HCT116 (cell line): ENCODE measurements around the gene GLRA3. TPM values are rescaled to one million over a fixed set of nuclear protein-coding genes. Genes with fewer than 3 reads are reported as not detected.

ENCODE experiments used
- ATAC-seq: fragments of 200-7000 bp; cut with Tn5 transposase; 2 replicates; pipeline ENCODE4 v1.9.1; 2020; ENCODE audit warnings: mild to moderate bottlenecking, moderate library complexity
- BruUV-seq: library from RNA; stranded (reverse); fragments of 400-500 nt; replicated peaks from 2 replicates; lab custom pipeline; 2021; lab: Mats Ljungman, UMichigan
- CTCF ChIA-PET: fragments of 300-600 bp; sonication (Branson Sonifier 250); formaldehyde crosslinking; loops from one replicate; lab custom pipeline; 2021; ENCODE audit warnings: antibody characterized with exemption; lab: Charles Lee
- POLR2A ChIA-PET: fragments of 300-600, 350-600 bp; sonication (Branson Sonifier 250); formaldehyde crosslinking; loops from one replicate; lab custom pipeline; 2021; ENCODE audit warnings: antibody characterized with exemption; lab: Charles Lee
- RAD21 ChIA-PET, 2 experiments: fragments of 300-600 bp; sonication (Branson Sonifier 250); formaldehyde crosslinking; loops; one replicate each; lab custom pipeline; 2023; ENCODE audit warnings: low total read pairs in 2 of 2; ENCODE audit not compliant: uncharacterized antibody in 2 of 2, unreplicated experiment in 2 of 2, low non-redundant PET in 1 of 2; lab: Charles Lee
- DNase-seq: peaks from one replicate; pipeline ENCODE4 v3.0.0-alpha.2; 2010; ENCODE audit warnings: low read depth, low spot score
- H2AFZ ChIP-seq: fragments of 200-600 bp; shearing (Covaris generic), sonication (generic); 2 replicates; pipeline ENCODE4 v1.6.1; 2017; ENCODE audit warnings: low read depth, mixed run types, mixed read lengths, antibody characterized with exemption, low read length; ENCODE audit not compliant: poor library complexity, severe bottlenecking
- H3K27ac ChIP-seq: 2 replicates; pipeline ENCODE4 v1.5.1; 2012; ENCODE audit warnings: low read depth, low read length
- H3K27me3 ChIP-seq: fragments of 200-600 bp; sonication (generic); 2 replicates; pipeline ENCODE4 v1.6.1; 2016; ENCODE audit warnings: mixed run types, low read length, mixed read lengths; ENCODE audit not compliant: insufficient read depth
- H3K36me3 ChIP-seq, 2 experiments: fragments of 200-500 bp in 1 of 2; fragments of 200-600 bp in 1 of 2; sonication (Bioruptor generic) in 1 of 2; sonication (generic) in 1 of 2; 2 replicates each; pipeline versions ENCODE4 v1.5.1 to v1.6.1; 2014 to 2016; ENCODE audit warnings: low read length in 2 of 2, inconsistent platforms in 1 of 2, mixed read lengths in 1 of 2, mixed run types in 1 of 2; ENCODE audit not compliant: insufficient read depth in 2 of 2, control insufficient read depth in 1 of 2
- H3K4me1 ChIP-seq, 2 experiments: fragments of 200-600 bp in 1 of 2; sonication (generic) in 1 of 2; 2 replicates each; pipeline versions ENCODE4 v1.5.1 to v1.6.1; 2012 to 2017; ENCODE audit warnings: low read length in 2 of 2, inconsistent platforms in 1 of 2, mild to moderate bottlenecking in 1 of 2, mixed read lengths in 1 of 2, mixed run types in 1 of 2, moderate library complexity in 1 of 2; ENCODE audit not compliant: insufficient read depth in 2 of 2, control insufficient read depth in 1 of 2
- H3K4me2 ChIP-seq: fragments of 200-600 bp; sonication (generic); 2 replicates; pipeline ENCODE4 v1.6.1; 2017; ENCODE audit warnings: mixed run types, low read length, mixed read lengths
- H3K4me3 ChIP-seq, 2 experiments: fragments of 200-600 bp in 1 of 2; sonication (generic) in 1 of 2; replicated peaks in 1 of 2; 2 replicates each; pipeline ENCODE4 v1.5.1; 2011 to 2016; ENCODE audit warnings: low read length in 2 of 2, control low read depth in 1 of 2, low read depth in 1 of 2, mild to moderate bottlenecking in 1 of 2, mixed read lengths in 1 of 2, mixed run types in 1 of 2
- H3K79me2 ChIP-seq: fragments of 200-600 bp; sonication (generic); 2 replicates; pipeline ENCODE4 v1.6.1; 2017; ENCODE audit warnings: mild to moderate bottlenecking, mixed run types, low read length, moderate library complexity, mixed read lengths; ENCODE audit not compliant: insufficient read depth
- H3K9ac ChIP-seq: fragments of 200-600 bp; sonication (generic); 2 replicates; pipeline ENCODE4 v1.6.1; 2016; ENCODE audit warnings: low read length, mixed read lengths
- H3K9me2 ChIP-seq: fragments of 200-600 bp; sonication (generic), shearing (Covaris generic); 2 replicates; pipeline ENCODE4 v1.6.1; 2017; ENCODE audit warnings: mixed run types, mild to moderate bottlenecking, moderate library complexity; ENCODE audit not compliant: insufficient read depth
- H3K9me3 ChIP-seq, 2 experiments: fragments of 200-500 bp in 1 of 2; fragments of 200-600 bp in 1 of 2; sonication (Bioruptor generic) in 1 of 2; sonication (generic) in 1 of 2; 2 replicates each; pipeline ENCODE4 v1.6.1; 2014 to 2017; ENCODE audit warnings: low read length in 2 of 2, mixed read lengths in 2 of 2, inconsistent platforms in 1 of 2, low read depth in 1 of 2, mild to moderate bottlenecking in 1 of 2, mixed run types in 1 of 2, moderate library complexity in 1 of 2; ENCODE audit not compliant: control insufficient read depth in 1 of 2, insufficient read depth in 1 of 2
- H4K20me1 ChIP-seq: fragments of 200-600 bp; sonication (generic), shearing (Covaris generic); 2 replicates; pipeline ENCODE4 v1.6.1; 2017; ENCODE audit warnings: mixed run types, mild to moderate bottlenecking, moderate library complexity; ENCODE audit not compliant: insufficient read depth
- CEBPB ChIP-seq: IDR thresholded peaks from 2 replicates; pipeline ENCODE4 v1.6.1; 2012; ENCODE audit warnings: low read depth
- ELF1 ChIP-seq: IDR thresholded peaks from 2 replicates; pipeline ENCODE4 v1.6.1; 2012; ENCODE audit warnings: low read depth, borderline replicate concordance
- EZH2phosphoT487 ChIP-seq: fragments of 200-600 bp; IDR thresholded peaks from 2 replicates; pipeline ENCODE4 v1.6.1; 2018; ENCODE audit warnings: antibody characterized with exemption, borderline replicate concordance
- POLR2A ChIP-seq: IDR thresholded peaks from 2 replicates; pipeline ENCODE4 v1.7.0; 2011; ENCODE audit warnings: borderline replicate concordance; ENCODE audit not compliant: insufficient read depth, insufficient read length; ENCODE audit errors: extremely low read depth
- POLR2AphosphoS5 ChIP-seq: IDR thresholded peaks from 2 replicates; pipeline ENCODE4 v1.6.1; 2011; ENCODE audit warnings: mild to moderate bottlenecking, low read depth, low read length, moderate library complexity
- SRF ChIP-seq: IDR thresholded peaks from 2 replicates; pipeline ENCODE4 v1.6.1; 2012; ENCODE audit warnings: low read depth
- ZNF274 ChIP-seq: fragments of 200-500 bp; sonication (Bioruptor generic); IDR thresholded peaks from 2 replicates; pipeline ENCODE4 v1.6.1; 2014; ENCODE audit warnings: mild to moderate bottlenecking, low read depth, low read length, inconsistent platforms
- intact Hi-C: fragments of 100-400 bp; cut with micrococcal nuclease; formaldehyde crosslinking; loops from 2 replicates; pipeline ENCODE4 v1.10.0; 2022
- total RNA-seq: library from RNA; stranded (reverse); gene quantifications from one replicate; pipeline ENCODE4 v1.2.1, GENCODE V29; 2021; ENCODE audit not compliant: unreplicated experiment
- TF ChIP-seq, protein P1 (sequence below), 3 experiments: fragments of 200-600 bp in 1 of 3; sonication (generic) in 1 of 3; IDR thresholded peaks in 2 of 3; conservative IDR thresholded peaks in 1 of 3; 2 replicates each; pipeline ENCODE4 v1.5.1; 2012 to 2017; ENCODE audit warnings: low read depth in 2 of 3, low read length in 2 of 3, antibody characterized with exemption in 1 of 3, borderline replicate concordance in 1 of 3, control low read depth in 1 of 3, mild to moderate bottlenecking in 1 of 3, mixed read lengths in 1 of 3, mixed run types in 1 of 3, moderate library complexity in 1 of 3; ENCODE audit not compliant: insufficient read depth in 1 of 3
- TF ChIP-seq, protein P2 (sequence below): IDR thresholded peaks from 2 replicates; pipeline ENCODE4 v1.6.1; 2012
- TF ChIP-seq, protein P3 (sequence below): IDR thresholded peaks from 2 replicates; pipeline ENCODE4 v1.6.1; 2011; ENCODE audit warnings: mild to moderate bottlenecking, low read length, moderate library complexity; ENCODE audit not compliant: insufficient replicate concordance; ENCODE audit errors: extremely low read depth

The GLRA3 gene
- total RNA-seq, 1 experiment from 2014 or later = not detected

DNA sequence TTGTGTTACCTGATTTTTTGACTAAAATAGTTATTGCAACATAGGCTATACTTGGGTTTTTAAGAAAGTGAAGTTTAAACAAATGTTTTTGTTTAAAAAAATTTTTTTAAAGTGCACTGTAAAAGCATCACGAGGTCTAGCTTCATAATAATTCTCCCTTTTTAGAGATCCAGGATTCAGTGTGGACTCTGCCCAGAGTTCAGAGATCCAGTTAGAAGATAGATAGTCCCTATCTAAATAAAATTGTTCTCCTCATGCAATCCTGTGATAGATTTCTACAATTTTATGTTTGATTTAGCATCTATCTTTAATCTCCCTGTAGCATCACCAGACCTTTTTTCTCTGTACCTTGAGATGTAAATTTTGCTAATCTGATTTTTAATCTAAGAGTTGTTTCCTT lies 221.3 kb downstream of the GLRA3 start:
- Histone ChIP-seq H3K9ac (no peak overlapping the region), H3K9me3 (no peaks in the 10 kb centered on the region), H2AFZ (no peak overlapping the region), H3K79me2 (no peaks in the 10 kb centered on the region), H3K27ac (no peak overlapping the region), H3K4me2 (no peak overlapping the region), H3K4me1 (no peaks in the 10 kb centered on the region), H3K27me3 (no peaks in the 10 kb centered on the region), H4K20me1 (no peaks in the 10 kb centered on the region), H3K9me2 (no peaks in the 10 kb centered on the region), H3K36me3 (no peaks in the 10 kb centered on the region), H3K4me3 (no peak overlapping the region)
- CTCF ChIA-PET = no interaction called here
- POLR2A ChIA-PET = no interaction called here
- no TSS peak for BruUV-seq
- intact Hi-C loops = no loop called here
- DNase-seq (no peak), ATAC-seq (no peak)
- TF ChIP-seq ZNF274 = no peak
- TF ChIP-seq, protein P1, sequence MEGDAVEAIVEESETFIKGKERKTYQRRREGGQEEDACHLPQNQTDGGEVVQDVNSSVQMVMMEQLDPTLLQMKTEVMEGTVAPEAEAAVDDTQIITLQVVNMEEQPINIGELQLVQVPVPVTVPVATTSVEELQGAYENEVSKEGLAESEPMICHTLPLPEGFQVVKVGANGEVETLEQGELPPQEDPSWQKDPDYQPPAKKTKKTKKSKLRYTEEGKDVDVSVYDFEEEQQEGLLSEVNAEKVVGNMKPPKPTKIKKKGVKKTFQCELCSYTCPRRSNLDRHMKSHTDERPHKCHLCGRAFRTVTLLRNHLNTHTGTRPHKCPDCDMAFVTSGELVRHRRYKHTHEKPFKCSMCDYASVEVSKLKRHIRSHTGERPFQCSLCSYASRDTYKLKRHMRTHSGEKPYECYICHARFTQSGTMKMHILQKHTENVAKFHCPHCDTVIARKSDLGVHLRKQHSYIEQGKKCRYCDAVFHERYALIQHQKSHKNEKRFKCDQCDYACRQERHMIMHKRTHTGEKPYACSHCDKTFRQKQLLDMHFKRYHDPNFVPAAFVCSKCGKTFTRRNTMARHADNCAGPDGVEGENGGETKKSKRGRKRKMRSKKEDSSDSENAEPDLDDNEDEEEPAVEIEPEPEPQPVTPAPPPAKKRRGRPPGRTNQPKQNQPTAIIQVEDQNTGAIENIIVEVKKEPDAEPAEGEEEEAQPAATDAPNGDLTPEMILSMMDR (IDR thresholded peaks at IDR 0.05 in 2 of 3, conservative IDR thresholded peaks at IDR 0.05 in 1 of 3; ENCODE audit: borderline replicate concordance in 1 of 3, insufficient read depth in 1 of 3, low read depth in 2 of 3, low read length in 2 of 3) = no peak
- TF ChIP-seq SRF = no peak
- TF ChIP-seq, protein P2, sequence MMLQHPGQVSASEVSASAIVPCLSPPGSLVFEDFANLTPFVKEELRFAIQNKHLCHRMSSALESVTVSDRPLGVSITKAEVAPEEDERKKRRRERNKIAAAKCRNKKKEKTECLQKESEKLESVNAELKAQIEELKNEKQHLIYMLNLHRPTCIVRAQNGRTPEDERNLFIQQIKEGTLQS = no peak
- no peak for TF ChIP-seq CEBPB
- no peak for TF ChIP-seq POLR2A
- no peak for TF ChIP-seq POLR2AphosphoS5
- TF ChIP-seq EZH2phosphoT487 = no peak
- no peak for TF ChIP-seq ELF1
- TF ChIP-seq, protein P3, sequence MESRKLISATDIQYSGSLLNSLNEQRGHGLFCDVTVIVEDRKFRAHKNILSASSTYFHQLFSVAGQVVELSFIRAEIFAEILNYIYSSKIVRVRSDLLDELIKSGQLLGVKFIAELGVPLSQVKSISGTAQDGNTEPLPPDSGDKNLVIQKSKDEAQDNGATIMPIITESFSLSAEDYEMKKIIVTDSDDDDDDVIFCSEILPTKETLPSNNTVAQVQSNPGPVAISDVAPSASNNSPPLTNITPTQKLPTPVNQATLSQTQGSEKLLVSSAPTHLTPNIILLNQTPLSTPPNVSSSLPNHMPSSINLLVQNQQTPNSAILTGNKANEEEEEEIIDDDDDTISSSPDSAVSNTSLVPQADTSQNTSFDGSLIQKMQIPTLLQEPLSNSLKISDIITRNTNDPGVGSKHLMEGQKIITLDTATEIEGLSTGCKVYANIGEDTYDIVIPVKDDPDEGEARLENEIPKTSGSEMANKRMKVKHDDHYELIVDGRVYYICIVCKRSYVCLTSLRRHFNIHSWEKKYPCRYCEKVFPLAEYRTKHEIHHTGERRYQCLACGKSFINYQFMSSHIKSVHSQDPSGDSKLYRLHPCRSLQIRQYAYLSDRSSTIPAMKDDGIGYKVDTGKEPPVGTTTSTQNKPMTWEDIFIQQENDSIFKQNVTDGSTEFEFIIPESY = no peak
- RAD21 ChIA-PET = no interaction called here
